ENCODE measurements around the gene RNF31. TPM values are rescaled to one million over a fixed set of nuclear protein-coding genes. Genes with fewer than 3 reads are reported as not detected.

The RNF31 gene
- polyA plus RNA-seq, 2 of the 4 experiments (the other 2 are of a cell fraction): 5.7 to 20.8 TPM

GRCh38 chr14:24150993-24151392 lies 3.7 kb downstream of the RNF31 start:
- H3K4me2 ChIP-seq: no peak overlapping the region
- WGBS (ENCODE audit: missing lambda C conversion rate): 93% methylated on average over 9 of the region's 9 CpGs
- H3K4me1 ChIP-seq: peaks cover 6% of the 10 kb centered on the region; the same call in 2 of the 3 replicates
- no peak for FAIRE-seq
- TF ChIP-seq REST (IDR thresholded peaks at IDR 0.05): no peak
- no peak for TF ChIP-seq RCOR1 (IDR thresholded peaks at IDR 0.05; ENCODE audit: low read depth, low read length)
- TF ChIP-seq SMC3 (IDR thresholded peaks at IDR 0.05): no peak
- TF ChIP-seq CTCF (IDR thresholded peaks at IDR 0.05): no peak
- TF ChIP-seq ZFP36 (IDR thresholded peaks at IDR 0.05; ENCODE audit: borderline replicate concordance, partially characterized antibody): no peak
- TF ChIP-seq USF2 (IDR thresholded peaks at IDR 0.05): no peak
- TF ChIP-seq RNF2 (IDR thresholded peaks at IDR 0.05; ENCODE audit: borderline replicate concordance, low read depth): no peak
- no peak for TF ChIP-seq POLR2AphosphoS2 (conservative IDR thresholded peaks at IDR 0.05; ENCODE audit: low read length)
- no peak for TF ChIP-seq CHD2 (IDR thresholded peaks at IDR 0.05; ENCODE audit: low read length, partially characterized antibody)
- no peak for TF ChIP-seq GATA3 (IDR thresholded peaks at IDR 0.05; ENCODE audit: borderline replicate concordance)
- no peak for TF ChIP-seq NR3C1 (IDR thresholded peaks at IDR 0.05)
- TF ChIP-seq MAZ (IDR thresholded peaks at IDR 0.05; ENCODE audit: borderline replicate concordance, low read depth, low read length): no peak
- TF ChIP-seq RARB (CRISPR knock-in tag; IDR thresholded peaks at IDR 0.05): no peak
- TF ChIP-seq BCL3 (IDR thresholded peaks at IDR 0.05): no peak
- H3K9me3 ChIP-seq: no peaks in the 10 kb centered on the region
- no peak for ATAC-seq
- CTCF ChIA-PET: interaction anchor here (0.9 to 12.6 kb wide), 4 partner anchors 10 to 56 kb away, joined by 3 to 168 read pairs (median 6); partner anchors contain the start of genes EMC9 and IRF9
- no peak overlapping the region for H3K27ac ChIP-seq
- no peak for DNase-seq (ENCODE audit: low read depth in 1 of 2, low spot score in 1 of 2)
- no peak overlapping the region for H3K4me3 ChIP-seq
- POLR2A ChIA-PET: interaction anchor here (1.5 to 2.1 kb wide), 2 partner anchors 10 to 63 kb away, joined by 3 to 6 read pairs; partner anchors contain the start of genes CHMP4A and IRF9

GRCh38 chr14:24151404-24152080 lies 4.2 kb downstream of the RNF31 start:
- ChIA-PET POLR2A (interaction anchor here (1.5 to 2.1 kb wide), 2 partner anchors 9 to 62 kb away, joined by 3 to 6 read pairs; partner anchors contain the start of genes CHMP4A and IRF9), CTCF (interaction anchor here (0.9 to 12.6 kb wide), 5 partner anchors 10 to 145 kb away, joined by 3 to 168 read pairs (median 3); partner anchors contain the start of genes EMC9 and IRF9)
- DNase-seq (ENCODE audit: low read depth in 1 of 2, low spot score in 1 of 2): no peak

More at GRCh38 chr14:24151404-24152080, 4.2 kb downstream of the RNF31 start:
- Histone ChIP-seq H3K9me3 (no peaks in the 10 kb centered on the region), H3K4me1 (peaks cover 6% of the 10 kb centered on the region; the same call in 2 of the 3 replicates), H3K27ac (no peak overlapping the region), H3K4me3 (no peak overlapping the region), H3K4me2 (no peak overlapping the region)
- WGBS (ENCODE audit: missing lambda C conversion rate): 91% methylated on average over 12 of the region's 16 CpGs
- ATAC-seq (no peak), FAIRE-seq (no peak)
- TF ChIP-seq REST (IDR thresholded peaks at IDR 0.05) (no peak), POLR2AphosphoS2 (conservative IDR thresholded peaks at IDR 0.05; ENCODE audit: low read length) (no peak), HOXB5 (CRISPR knock-in tag; IDR thresholded peaks at IDR 0.05) (no peak), TP53 (CRISPR knock-in tag; IDR thresholded peaks at IDR 0.05) (no peak), NPAS2 (CRISPR knock-in tag; IDR thresholded peaks at IDR 0.05; ENCODE audit: borderline replicate concordance) (no peak), FOSB (CRISPR knock-in tag; IDR thresholded peaks at IDR 0.05) (no peak)
